SK-N-SH treated with all-trans-retinoic acid at 6 μM for 48 hours (cell line): ENCODE results near the gene WDR5B.
"Not testable (repeated sequence)": the region's sequence is repeated elsewhere in the genome, so short reads cannot be mapped to it uniquely, and the experiment has no call there.

ENCODE experiments used
- ATAC-seq: fragments of 200-7000 bp; cut with Tn5 transposase; 3 replicates; pipeline ENCODE4 v1.9.1; 2020; ENCODE audit warnings: mild to moderate bottlenecking, moderate library complexity
- BACH2 ChIP-seq: fragments of 250-450 bp; sonication (Bioruptor Pico); IDR thresholded peaks from 2 replicates; pipeline ENCODE4 v1.9.0; 2021; ENCODE audit warnings: mild to moderate bottlenecking, borderline replicate concordance
- CREB5 ChIP-seq: fragments of 250-450 bp; sonication (Bioruptor Pico); IDR thresholded peaks from 2 replicates; pipeline ENCODE4 v1.5.1; 2020; ENCODE audit warnings: low read depth, mild to moderate bottlenecking, moderate library complexity
- CSDC2 ChIP-seq: fragments of 250-450 bp; sonication (Bioruptor Pico); IDR thresholded peaks from 2 replicates; pipeline ENCODE4 v1.5.0; 2020; ENCODE audit warnings: mild to moderate bottlenecking, moderate library complexity
- CSRNP3 ChIP-seq: fragments of 250-450 bp; sonication (Bioruptor Pico); IDR thresholded peaks from 2 replicates; pipeline ENCODE4 v1.5.1; 2021; ENCODE audit warnings: mild to moderate bottlenecking, moderate library complexity
- ESRRG ChIP-seq: fragments of 250-450 bp; sonication (Bioruptor Pico); IDR thresholded peaks from 2 replicates; pipeline ENCODE4 v1.6.1; 2021; ENCODE audit warnings: mild to moderate bottlenecking
- ISL1 ChIP-seq: fragments of 250-450 bp; sonication (Bioruptor Pico); IDR thresholded peaks from 2 replicates; pipeline ENCODE4 v2.1.2; 2022; ENCODE audit warnings: mild to moderate bottlenecking, moderate library complexity
- OSR1 ChIP-seq: fragments of 250-450 bp; sonication (Bioruptor Pico); IDR thresholded peaks from 2 replicates; pipeline ENCODE4 v1.8.0; 2022; ENCODE audit warnings: moderate library complexity, mild to moderate bottlenecking, inconsistent platforms
- PATZ1 ChIP-seq: fragments of 250-450 bp; sonication (Bioruptor Pico); IDR thresholded peaks from 2 replicates; pipeline ENCODE4 v1.8.0; 2020; ENCODE audit warnings: mild to moderate bottlenecking, moderate library complexity, borderline replicate concordance
- POU6F1 ChIP-seq: fragments of 250-450 bp; sonication (Bioruptor Pico); IDR thresholded peaks from 2 replicates; pipeline ENCODE4 v1.8.0; 2021; ENCODE audit warnings: low read depth, mild to moderate bottlenecking, moderate library complexity, borderline replicate concordance
- PPARA ChIP-seq: fragments of 250-450 bp; sonication (Bioruptor Pico); IDR thresholded peaks from 2 replicates; pipeline ENCODE4 v1.5.0; 2020; ENCODE audit warnings: mild to moderate bottlenecking, borderline replicate concordance
- SNAI2 ChIP-seq: fragments of 250-450 bp; sonication (Bioruptor Pico); IDR thresholded peaks from 2 replicates; pipeline ENCODE4 v1.5.0; 2020; ENCODE audit warnings: mild to moderate bottlenecking, moderate library complexity
- TCF4 ChIP-seq: fragments of 250-450 bp; sonication (Bioruptor Pico); IDR thresholded peaks from 2 replicates; pipeline ENCODE4 v1.8.0; 2021; ENCODE audit warnings: mild to moderate bottlenecking, moderate library complexity, borderline replicate concordance
- TOX ChIP-seq: fragments of 250-450 bp; sonication (Bioruptor Pico); IDR thresholded peaks from 2 replicates; pipeline ENCODE4 v1.8.0; 2021; ENCODE audit warnings: mild to moderate bottlenecking, moderate library complexity, borderline replicate concordance
- TSHZ2 ChIP-seq: fragments of 250-450 bp; sonication (Bioruptor Pico); IDR thresholded peaks from 2 replicates; pipeline ENCODE4 v1.5.0; 2020; ENCODE audit warnings: mild to moderate bottlenecking, moderate library complexity
- ZC3H10 ChIP-seq: fragments of 250-450 bp; sonication (Bioruptor Pico); IDR thresholded peaks from 2 replicates; pipeline ENCODE4 v1.5.1; 2021; ENCODE audit warnings: mild to moderate bottlenecking, moderate library complexity
- ZFP3 ChIP-seq: fragments of 250-450 bp; sonication (Bioruptor Pico); IDR thresholded peaks from 2 replicates; pipeline ENCODE4 v1.5.0; 2020; ENCODE audit warnings: mild to moderate bottlenecking, moderate library complexity
- ZFP30 ChIP-seq: fragments of 450-650 bp; formaldehyde crosslinking; IDR thresholded peaks from 2 replicates; pipeline ENCODE4 v1.5.0; 2022; ENCODE audit warnings: mild to moderate bottlenecking, moderate library complexity
- ZNF565 ChIP-seq: fragments of 450-650 bp; formaldehyde crosslinking; conservative IDR thresholded peaks from 2 replicates; pipeline ENCODE4 v1.5.0; 2020; ENCODE audit warnings: low read depth, mild to moderate bottlenecking, moderate library complexity
- ZNF8 ChIP-seq: fragments of 450-650 bp; formaldehyde crosslinking; IDR thresholded peaks from 2 replicates; pipeline ENCODE4 v1.5.0; 2020; ENCODE audit warnings: mild to moderate bottlenecking, moderate library complexity

WDR5B gene

GRCh38 chr3:122448218-122448617 lies 32.4 kb upstream of the WDR5B start:
- ATAC-seq: not testable (repeated sequence)

GRCh38 chr3:122444491-122444887 lies 28.6 kb upstream of the WDR5B start:
- not testable (repeated sequence) for ATAC-seq

More at GRCh38 chr3:122448218-122448617, 32.4 kb upstream of the WDR5B start:
- TF ChIP-seq ZNF8 (CRISPR knock-in tag): peak; percentile 93

GRCh38 chr3:122443762-122444490 lies 28.1 kb upstream of the WDR5B start:
- ATAC-seq: not testable (repeated sequence)

- no peak for ATAC-seq
- TF ChIP-seq ISL1 (no peak), ZNF565 (CRISPR knock-in tag) (no peak), TCF4 (CRISPR knock-in tag) (no peak), OSR1 (CRISPR knock-in tag) (no peak), CSDC2 (CRISPR knock-in tag) (no peak), POU6F1 (no peak), ZFP30 (CRISPR knock-in tag) (no peak), TOX (CRISPR knock-in tag) (no peak), SNAI2 (CRISPR knock-in tag) (no peak), ZFP3 (CRISPR knock-in tag) (no peak), ESRRG (no peak), BACH2 (CRISPR knock-in tag) (no peak), PPARA (no peak), ZNF8 (CRISPR knock-in tag) (no peak), TSHZ2 (CRISPR knock-in tag) (no peak), CSRNP3 (no peak), CREB5 (CRISPR knock-in tag) (no peak), PATZ1 (CRISPR knock-in tag) (no peak)
Observed at GRCh38 chr3:122443090-122443489, 27.2 kb upstream of the WDR5B start.

GRCh38 chr3:122435950-122436349 lies 20.1 kb upstream of the WDR5B start:
- no peak for ATAC-seq
- TF ChIP-seq TSHZ2 (CRISPR knock-in tag) (no peak), ZC3H10 (no peak), TOX (CRISPR knock-in tag) (no peak), CREB5 (CRISPR knock-in tag) (no peak), BACH2 (CRISPR knock-in tag) (no peak), CSRNP3 (no peak)
